Activated CD8-positive, alpha-beta T cell treated with anti-CD3 and anti-CD28 coated beads for 36 hours (primary cell): ENCODE results near the gene PPP3CA. TPM values are rescaled to one million over a fixed set of nuclear protein-coding genes. Genes with fewer than 3 reads are reported as not detected.

Source experiments
- ATAC-seq: fragments of 200-7000 bp; cut with Tn5 transposase; one replicate; pipeline ENCODE4 v1.10.0; 2021; ENCODE audit warnings: mild to moderate bottlenecking, moderate library complexity
- CTCF ChIA-PET: fragments of 350-600 bp; sonication (Branson Sonifier 250); formaldehyde crosslinking; loops from one replicate; lab custom pipeline; 2021; ENCODE audit warnings: antibody characterized with exemption; lab: Charles Lee
- POLR2A ChIA-PET: fragments of 350-600 bp; sonication (Branson Sonifier 250); formaldehyde crosslinking; loops from one replicate; lab custom pipeline; 2021; ENCODE audit warnings: antibody characterized with exemption; lab: Charles Lee
- DNase-seq: peaks from one replicate; pipeline ENCODE4 v3.0.0-alpha.2; 2020
- H3K27ac Mint-ChIP-seq: one replicate; pipeline ENCODE4 v1.8.0; 2021; ENCODE audit warnings: mild to moderate bottlenecking, mixed read lengths
- H3K27me3 Mint-ChIP-seq: one replicate; pipeline ENCODE4 v1.8.0; 2021; ENCODE audit warnings: mixed read lengths
- H3K36me3 Mint-ChIP-seq: one replicate; pipeline ENCODE4 v1.8.0; 2021; ENCODE audit warnings: low read depth, mixed read lengths
- H3K4me1 Mint-ChIP-seq: one replicate; pipeline ENCODE4 v1.8.0; 2021; ENCODE audit warnings: low read depth, mixed read lengths
- H3K4me3 Mint-ChIP-seq: one replicate; pipeline ENCODE4 v1.8.0; 2021; ENCODE audit warnings: mild to moderate bottlenecking, moderate library complexity, mixed read lengths
- H3K9me3 Mint-ChIP-seq: one replicate; pipeline ENCODE4 v1.8.0; 2021; ENCODE audit warnings: mixed read lengths
- CTCF ChIP-seq: fragments of 200-600 bp; IDR thresholded peaks from one replicate; pipeline ENCODE4 v1.8.0; 2022; ENCODE audit warnings: antibody characterized with exemption, mild to moderate bottlenecking
- intact Hi-C: fragments of 100-400 bp; cut with micrococcal nuclease; formaldehyde crosslinking; loops from one replicate; pipeline ENCODE4 v1.10.0; 2022
- total RNA-seq, 2 experiments: library from RNA; stranded (reverse); gene quantifications; one replicate each; pipeline ENCODE4 v1.2.3, GENCODE V29; 2021

The PPP3CA gene
- total RNA-seq, 2 experiments from 2014 or later, result 11.8 to 12.7 TPM

DNA sequence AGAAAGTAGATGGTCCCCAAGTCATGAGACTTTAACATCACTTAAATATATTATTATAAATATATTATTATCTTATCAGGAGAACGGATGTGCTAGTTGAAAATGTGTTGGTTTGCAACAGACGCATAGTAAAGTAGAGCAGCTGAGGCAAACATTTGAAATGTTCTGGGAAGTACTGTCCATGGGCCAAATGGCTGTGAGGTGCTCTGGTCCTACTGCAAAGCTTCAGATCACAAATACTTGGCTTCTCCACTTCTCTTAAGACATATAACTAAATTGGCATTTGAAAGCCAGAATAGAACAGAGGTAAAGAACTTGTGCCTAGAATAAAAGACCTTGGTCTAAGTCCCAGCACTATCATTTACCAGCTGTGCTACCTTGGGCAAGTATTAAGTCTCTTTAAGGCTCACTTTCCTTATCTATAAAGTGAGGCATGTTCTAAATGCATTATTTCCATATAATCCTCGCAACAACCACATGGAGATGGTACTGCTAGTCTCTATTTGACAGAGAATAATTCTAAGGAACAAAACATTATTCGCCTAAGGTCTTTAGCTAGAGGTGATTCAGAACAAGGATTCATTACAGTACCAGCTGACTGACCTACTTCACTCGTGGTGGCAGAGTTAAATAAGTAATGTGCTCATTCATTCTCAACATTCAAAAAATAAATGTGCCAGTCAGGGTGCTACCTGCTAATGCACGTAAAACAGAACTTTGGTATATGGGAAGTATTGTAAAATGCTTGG, 297.1 kb downstream of the PPP3CA start:
- ATAC-seq (peak; percentile 65), DNase-seq (peak; percentile 13)
- H3K27me3 Mint-ChIP-seq, result no peaks in the 10 kb centered on the region
- peaks cover 6% of the 10 kb centered on the region for H3K4me1 Mint-ChIP-seq
- ChIA-PET POLR2A (interaction anchor here (0.6 kb wide), 1 partner anchor 665 kb away, joined by 3 read pairs; no protein-coding TSS in a partner anchor), CTCF (no interaction called here)
- no peak overlapping the region for H3K4me3 Mint-ChIP-seq
- no peak for TF ChIP-seq CTCF
- H3K9me3 Mint-ChIP-seq, result no peaks in the 10 kb centered on the region
- H3K36me3 Mint-ChIP-seq, result no peaks in the 10 kb centered on the region
- H3K27ac Mint-ChIP-seq, result no peak overlapping the region
- intact Hi-C loops, result no loop called here

DNA sequence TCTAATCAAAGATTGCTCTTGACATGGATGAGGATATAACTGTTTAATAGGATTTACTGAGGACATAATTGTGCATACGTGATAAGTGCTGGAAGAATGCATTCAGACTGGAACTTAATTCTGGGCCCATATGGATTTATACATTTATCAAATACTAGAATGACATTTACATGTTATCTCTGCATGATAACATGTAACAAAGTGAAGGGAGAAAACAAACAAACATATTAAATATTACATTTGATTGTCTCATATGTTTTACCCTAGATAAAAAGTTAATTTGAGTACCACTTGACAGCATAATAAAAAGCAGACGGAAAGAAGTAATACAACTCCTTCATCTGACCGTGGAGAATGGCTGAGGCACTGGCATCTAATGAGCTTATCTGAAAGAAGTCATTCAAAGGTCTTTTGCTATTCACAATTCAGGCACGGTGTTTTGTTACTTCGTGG, 297.8 kb downstream of the PPP3CA start:
- Mint-ChIP-seq H3K27ac (no peak overlapping the region), H3K9me3 (no peaks in the 10 kb centered on the region), H3K36me3 (no peaks in the 10 kb centered on the region), H3K4me1 (peaks cover 6% of the 10 kb centered on the region), H3K27me3 (no peaks in the 10 kb centered on the region), H3K4me3 (no peak overlapping the region)
- ChIA-PET CTCF (no interaction called here), POLR2A (no interaction called here)
- TF ChIP-seq CTCF, result no peak
- ATAC-seq (no peak), DNase-seq (no peak)
- intact Hi-C loops, result no loop called here

DNA sequence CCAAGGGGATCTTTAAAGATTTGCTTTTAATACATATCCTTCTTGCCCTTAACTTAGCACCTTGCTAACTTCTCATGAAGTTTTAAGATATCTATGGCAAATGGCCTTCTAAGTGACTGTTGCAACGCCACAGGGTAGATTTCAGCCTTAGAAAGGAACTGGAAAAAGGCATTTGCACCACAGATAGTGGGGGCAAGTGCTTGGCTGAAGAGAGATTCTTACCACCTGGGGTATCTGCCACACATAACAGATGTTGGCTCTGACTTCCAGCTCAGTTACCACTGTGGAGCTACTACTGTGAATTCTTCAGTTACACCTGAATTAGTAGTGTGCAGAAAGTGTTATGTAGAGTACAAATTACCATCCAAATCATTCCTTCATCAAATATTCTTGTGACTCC, 302.6 kb downstream of the PPP3CA start:
- no peaks in the 10 kb centered on the region for H3K9me3 Mint-ChIP-seq
- ChIA-PET CTCF (no interaction called here), POLR2A (no interaction called here)
- ATAC-seq, result no peak
- DNase-seq, result no peak
- no peak for TF ChIP-seq CTCF
- H3K27me3 Mint-ChIP-seq, result no peaks in the 10 kb centered on the region
- H3K27ac Mint-ChIP-seq, result no peak overlapping the region
- intact Hi-C loops, result no loop called here
- H3K4me3 Mint-ChIP-seq, result no peak overlapping the region
- H3K36me3 Mint-ChIP-seq, result peaks cover 1% of the 10 kb centered on the region
- peaks cover 3% of the 10 kb centered on the region for H3K4me1 Mint-ChIP-seq

GRCh38 chr4:101042847-101043246, 304.5 kb downstream of the PPP3CA start:
- H3K36me3 Mint-ChIP-seq, result peaks cover 8% of the 10 kb centered on the region
- H3K9me3 Mint-ChIP-seq, result no peaks in the 10 kb centered on the region
- intact Hi-C loops, result no loop called here
- H3K27ac Mint-ChIP-seq, result no peak overlapping the region
- TF ChIP-seq CTCF, result no peak
- DNase-seq, result no peak
- H3K27me3 Mint-ChIP-seq, result no peaks in the 10 kb centered on the region
- ChIA-PET POLR2A (no interaction called here), CTCF (interaction anchor here (1.5 kb wide), 1 partner anchor 21 kb away, joined by 3 read pairs; no protein-coding TSS in a partner anchor)
- H3K4me3 Mint-ChIP-seq, result no peak overlapping the region
- no peak for ATAC-seq
- peaks cover 18% of the 10 kb centered on the region for H3K4me1 Mint-ChIP-seq

GRCh38 chr4:101040776-101041175, 306.6 kb downstream of the PPP3CA start:
- intact Hi-C loops, result no loop called here
- ChIA-PET POLR2A (no interaction called here), CTCF (no interaction called here)
- no peaks in the 10 kb centered on the region for H3K27me3 Mint-ChIP-seq
- TF ChIP-seq CTCF, result no peak
- H3K4me3 Mint-ChIP-seq, result no peak overlapping the region
- H3K4me1 Mint-ChIP-seq, result peaks cover 22% of the 10 kb centered on the region
- DNase-seq, result no peak
- H3K36me3 Mint-ChIP-seq, result peaks cover 8% of the 10 kb centered on the region
- no peak overlapping the region for H3K27ac Mint-ChIP-seq
- H3K9me3 Mint-ChIP-seq, result no peaks in the 10 kb centered on the region
- no peak for ATAC-seq
